Caco-2 (cell line): Measurements from ENCODE around the gene CTCF. TPM values are rescaled to one million over a fixed set of nuclear protein-coding genes. Genes with fewer than 3 reads are reported as not detected.
A peak's percentile ranks its signal among the peaks of the same experiment; 100 is the strongest.

ENCODE experiments used
- BruUV-seq: library from RNA; stranded (reverse); fragments of 400-500 nt; replicated peaks from 2 replicates; lab custom pipeline; 2021; lab: Mats Ljungman, UMichigan
- CTCF ChIA-PET: fragments of 300-600 bp; sonication (Branson Sonifier 250); formaldehyde crosslinking; loops from one replicate; lab custom pipeline; 2022; ENCODE audit warnings: antibody characterized with exemption; lab: Charles Lee
- POLR2A ChIA-PET: fragments of 300-600 bp; sonication (Branson Sonifier 250); formaldehyde crosslinking; loops from one replicate; lab custom pipeline; 2022; ENCODE audit warnings: antibody characterized with exemption; lab: Charles Lee
- DNase-seq, 2 experiments: peaks; one replicate each; pipeline versions ENCODE4 v3.0.0 to v3.0.0-alpha.2; 2020 to 2022
- H3K27me3 ChIP-seq: replicated peaks from 2 replicates; pipeline ENCODE4 v1.6.0; 2011; ENCODE audit warnings: low read length; ENCODE audit not compliant: control insufficient read depth, insufficient read depth
- H3K36me3 ChIP-seq: 2 replicates; pipeline ENCODE4 v1.5.1; 2011; ENCODE audit warnings: low read length; ENCODE audit not compliant: control insufficient read depth, insufficient read depth
- H3K4me1 ChIP-seq: fragments of 250-450 bp; sonication (Bioruptor Pico); 2 replicates; pipeline ENCODE4 v1.5.1; 2020; ENCODE audit warnings: mild to moderate bottlenecking
- H3K4me3 ChIP-seq: 2 replicates; pipeline ENCODE4 v1.5.1; 2011; ENCODE audit warnings: low read depth, mild to moderate bottlenecking, control low read depth, low read length
- H3K9me3 ChIP-seq: fragments of 250-450 bp; sonication (Bioruptor Pico); 2 replicates; pipeline ENCODE4 v1.5.1; 2020; ENCODE audit warnings: mild to moderate bottlenecking, moderate library complexity
- H3K27ac Mint-ChIP-seq: one replicate; pipeline ENCODE4 v1.8.0; 2022; ENCODE audit warnings: mixed read lengths; ENCODE audit not compliant: unreplicated experiment
- H3K27me3 Mint-ChIP-seq: one replicate; pipeline ENCODE4 v1.8.0; 2022; ENCODE audit warnings: mixed read lengths; ENCODE audit not compliant: insufficient read depth, unreplicated experiment
- H3K36me3 Mint-ChIP-seq: one replicate; pipeline ENCODE4 v1.8.0; 2022; ENCODE audit warnings: mild to moderate bottlenecking, mixed read lengths; ENCODE audit not compliant: insufficient read depth, unreplicated experiment
- H3K4me1 Mint-ChIP-seq: one replicate; pipeline ENCODE4 v1.8.0; 2022; ENCODE audit warnings: low read depth, mixed read lengths; ENCODE audit not compliant: unreplicated experiment
- H3K4me3 Mint-ChIP-seq: one replicate; pipeline ENCODE4 v1.8.0; 2022; ENCODE audit warnings: mild to moderate bottlenecking, moderate library complexity, mixed read lengths; ENCODE audit not compliant: unreplicated experiment
- H3K9me3 Mint-ChIP-seq: one replicate; pipeline ENCODE4 v1.8.0; 2022; ENCODE audit warnings: mixed read lengths; ENCODE audit not compliant: unreplicated experiment
- intact Hi-C: fragments of 100-400 bp; cut with micrococcal nuclease; formaldehyde crosslinking; loops from one replicate; pipeline ENCODE4 v1.10.0; 2022; ENCODE audit not compliant: unreplicated experiment
- total RNA-seq: library from RNA; stranded (reverse); gene quantifications from 2 replicates; pipeline ENCODE4 v1.2.3, GENCODE V29; 2022
- TF ChIP-seq, protein P1 (sequence below), 2 experiments: fragments of 200-600 bp in 1 of 2; IDR thresholded peaks; 1 replicate in 1 of 2; 2 replicates in 1 of 2; pipeline versions ENCODE4 v1.5.1 to v1.8.0; 2011 to 2022; ENCODE audit warnings: antibody characterized with exemption in 1 of 2, control low read depth in 1 of 2, inconsistent platforms in 1 of 2, low read depth in 1 of 2, low read length in 1 of 2, mild to moderate bottlenecking in 1 of 2, moderate library complexity in 1 of 2; ENCODE audit not compliant: insufficient read depth in 1 of 2, severe bottlenecking in 1 of 2, unreplicated experiment in 1 of 2

CTCF gene
- total RNA-seq, 1 experiment from 2014 or later = 67.8 TPM

GRCh38 chr16:67514382-67514828 lies 47.9 kb upstream of the CTCF start:
- no peaks in the 10 kb centered on the region for H3K9me3 ChIP-seq
- Mint-ChIP-seq H3K36me3 (no peaks in the 10 kb centered on the region), H3K4me1 (peaks cover 6% of the 10 kb centered on the region), H3K9me3 (no peaks in the 10 kb centered on the region), H3K4me3 (no peak overlapping the region), H3K27me3 (no peaks in the 10 kb centered on the region), H3K27ac (peak overlapping the region; percentile 34)
- no peaks in the 10 kb centered on the region for H3K27me3 ChIP-seq
- no peak overlapping the region for H3K4me3 ChIP-seq
- ChIA-PET POLR2A (interaction anchor here (0.7 to 1.3 kb wide), 2 partner anchors 34 to 141 kb away, joined by 3 to 4 read pairs; partner anchors contain the start of gene ATP6V0D1), CTCF (interaction anchor here (0.6 to 2.2 kb wide), 23 partner anchors 10 to 560 kb away, joined by 3 to 49 read pairs (median 4); partner anchors contain the start of genes ACD, ATP6V0D1, C16orf86 and CTCF)
- BruUV-seq = no TSS peak
- TF ChIP-seq, protein P1, sequence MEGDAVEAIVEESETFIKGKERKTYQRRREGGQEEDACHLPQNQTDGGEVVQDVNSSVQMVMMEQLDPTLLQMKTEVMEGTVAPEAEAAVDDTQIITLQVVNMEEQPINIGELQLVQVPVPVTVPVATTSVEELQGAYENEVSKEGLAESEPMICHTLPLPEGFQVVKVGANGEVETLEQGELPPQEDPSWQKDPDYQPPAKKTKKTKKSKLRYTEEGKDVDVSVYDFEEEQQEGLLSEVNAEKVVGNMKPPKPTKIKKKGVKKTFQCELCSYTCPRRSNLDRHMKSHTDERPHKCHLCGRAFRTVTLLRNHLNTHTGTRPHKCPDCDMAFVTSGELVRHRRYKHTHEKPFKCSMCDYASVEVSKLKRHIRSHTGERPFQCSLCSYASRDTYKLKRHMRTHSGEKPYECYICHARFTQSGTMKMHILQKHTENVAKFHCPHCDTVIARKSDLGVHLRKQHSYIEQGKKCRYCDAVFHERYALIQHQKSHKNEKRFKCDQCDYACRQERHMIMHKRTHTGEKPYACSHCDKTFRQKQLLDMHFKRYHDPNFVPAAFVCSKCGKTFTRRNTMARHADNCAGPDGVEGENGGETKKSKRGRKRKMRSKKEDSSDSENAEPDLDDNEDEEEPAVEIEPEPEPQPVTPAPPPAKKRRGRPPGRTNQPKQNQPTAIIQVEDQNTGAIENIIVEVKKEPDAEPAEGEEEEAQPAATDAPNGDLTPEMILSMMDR (IDR thresholded peaks at IDR 0.05; ENCODE audit: insufficient read depth in 1 of 2, low read depth in 1 of 2, low read length in 1 of 2, severe bottlenecking in 1 of 2, unreplicated experiment in 1 of 2) = peak; percentile 79 to 90
- intact Hi-C loops = loop anchor here (1.0 kb wide), 2 partner anchors 20 to 33 kb away; partner anchors contain the start of gene ATP6V0D1
- peak; percentile 84 to 87 for DNase-seq
- H3K4me1 ChIP-seq = no peaks in the 10 kb centered on the region
- H3K36me3 ChIP-seq = no peaks in the 10 kb centered on the region

DNA sequence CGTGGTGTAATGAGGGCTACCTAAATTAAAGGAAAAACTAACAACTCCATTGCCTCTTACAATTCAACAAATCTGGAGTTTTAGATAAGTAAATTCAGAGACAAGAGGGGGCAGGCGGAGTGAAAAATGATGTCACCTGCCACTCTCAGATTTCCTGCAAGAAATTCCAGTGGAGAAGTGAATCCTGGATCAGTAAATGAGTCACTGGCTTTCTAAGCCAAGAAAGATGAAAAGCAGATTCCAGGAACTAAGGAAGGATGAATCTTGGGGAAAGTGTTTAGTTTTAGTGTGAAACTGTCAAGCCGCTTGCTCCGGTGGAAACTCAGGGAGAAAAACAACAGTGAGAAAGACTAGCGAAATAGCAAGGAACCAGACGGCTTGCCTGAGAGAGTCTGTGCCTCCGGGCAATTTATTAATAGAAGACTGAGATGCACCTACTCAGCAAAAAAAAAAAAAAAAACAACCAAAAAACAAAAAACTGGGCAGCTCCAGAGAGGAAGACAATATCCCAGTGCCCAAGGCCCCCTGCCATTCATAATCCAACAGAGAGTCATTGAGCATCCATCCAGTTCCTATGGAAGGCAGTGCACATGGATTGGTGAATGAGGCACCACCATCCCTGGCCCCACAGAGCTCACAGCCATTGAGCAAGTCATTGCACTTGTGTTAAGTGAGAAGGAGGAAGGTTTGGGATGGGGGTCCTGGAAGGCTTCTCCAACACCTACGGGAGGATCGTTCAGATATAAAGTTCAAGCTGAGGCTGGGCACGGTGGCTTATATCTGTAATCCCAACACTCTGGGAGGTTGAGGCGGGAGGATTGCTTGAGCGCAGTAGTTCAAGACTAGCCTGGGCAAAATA lies 45.8 kb upstream of the CTCF start:
- no peaks in the 10 kb centered on the region for H3K9me3 Mint-ChIP-seq
- no peaks in the 10 kb centered on the region for H3K9me3 ChIP-seq
- intact Hi-C loops = no loop called here
- H3K4me3 ChIP-seq = no peak overlapping the region
- H3K4me1 Mint-ChIP-seq = peaks cover 15% of the 10 kb centered on the region
- BruUV-seq = no TSS peak
- 0 out of 2 replicates have a peak, but pooled peaks cover under 1% of the 10 kb centered on the region for H3K4me1 ChIP-seq
- H3K27me3 Mint-ChIP-seq = no peaks in the 10 kb centered on the region
- ChIA-PET POLR2A (no interaction called here), CTCF (interaction anchor here (0.6 to 1.1 kb wide), 7 partner anchors 19 to 371 kb away, joined by 3 to 7 read pairs (median 3); partner anchors contain the start of gene ATP6V0D1)
- TF ChIP-seq, protein P1 (IDR thresholded peaks at IDR 0.05; ENCODE audit: insufficient read depth in 1 of 2, low read depth in 1 of 2, low read length in 1 of 2, severe bottlenecking in 1 of 2, unreplicated experiment in 1 of 2) = no peak
- H3K27ac Mint-ChIP-seq = no peak overlapping the region
- peaks cover 4% of the 10 kb centered on the region for H3K36me3 Mint-ChIP-seq
- no peak overlapping the region for H3K4me3 Mint-ChIP-seq
- DNase-seq = no peak
- no peaks in the 10 kb centered on the region for H3K36me3 ChIP-seq
- no peaks in the 10 kb centered on the region for H3K27me3 ChIP-seq

DNA sequence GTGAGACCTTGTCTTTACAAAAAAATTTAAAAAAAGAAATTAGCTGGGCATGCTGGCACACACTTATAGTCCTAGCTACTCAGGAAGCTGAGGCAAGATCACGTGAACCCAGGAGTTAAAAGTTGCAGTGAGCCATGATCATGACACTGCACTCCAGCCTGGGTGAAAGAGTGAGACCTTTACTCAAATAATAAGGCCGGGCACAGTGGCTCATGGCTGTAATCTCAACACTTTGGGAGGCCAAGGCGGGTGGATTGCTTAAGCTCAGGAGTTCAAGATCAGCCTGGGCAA lies 45.2 kb upstream of the CTCF start:
- Mint-ChIP-seq H3K9me3 (no peaks in the 10 kb centered on the region), H3K36me3 (peaks cover 5% of the 10 kb centered on the region), H3K27ac (no peak overlapping the region), H3K27me3 (no peaks in the 10 kb centered on the region), H3K4me1 (peaks cover 15% of the 10 kb centered on the region), H3K4me3 (no peak overlapping the region)
- intact Hi-C loops = no loop called here
- Histone ChIP-seq H3K4me3 (no peak overlapping the region), H3K9me3 (no peaks in the 10 kb centered on the region), H3K27me3 (no peaks in the 10 kb centered on the region), H3K4me1 (0 out of 2 replicates have a peak, but pooled peaks cover 4% of the 10 kb centered on the region), H3K36me3 (no peaks in the 10 kb centered on the region)
- CTCF ChIA-PET = interaction anchor here (0.6 to 0.7 kb wide), 6 partner anchors 18 to 371 kb away, joined by 3 to 7 read pairs (median 3); no protein-coding TSS in a partner anchor
- no TSS peak for BruUV-seq
- DNase-seq = no peak
- POLR2A ChIA-PET = no interaction called here
- TF ChIP-seq, protein P1 (IDR thresholded peaks at IDR 0.05; ENCODE audit: insufficient read depth in 1 of 2, low read depth in 1 of 2, low read length in 1 of 2, severe bottlenecking in 1 of 2, unreplicated experiment in 1 of 2) = no peak
